ENCODE data around the gene CCNK.

The CCNK gene

DNA sequence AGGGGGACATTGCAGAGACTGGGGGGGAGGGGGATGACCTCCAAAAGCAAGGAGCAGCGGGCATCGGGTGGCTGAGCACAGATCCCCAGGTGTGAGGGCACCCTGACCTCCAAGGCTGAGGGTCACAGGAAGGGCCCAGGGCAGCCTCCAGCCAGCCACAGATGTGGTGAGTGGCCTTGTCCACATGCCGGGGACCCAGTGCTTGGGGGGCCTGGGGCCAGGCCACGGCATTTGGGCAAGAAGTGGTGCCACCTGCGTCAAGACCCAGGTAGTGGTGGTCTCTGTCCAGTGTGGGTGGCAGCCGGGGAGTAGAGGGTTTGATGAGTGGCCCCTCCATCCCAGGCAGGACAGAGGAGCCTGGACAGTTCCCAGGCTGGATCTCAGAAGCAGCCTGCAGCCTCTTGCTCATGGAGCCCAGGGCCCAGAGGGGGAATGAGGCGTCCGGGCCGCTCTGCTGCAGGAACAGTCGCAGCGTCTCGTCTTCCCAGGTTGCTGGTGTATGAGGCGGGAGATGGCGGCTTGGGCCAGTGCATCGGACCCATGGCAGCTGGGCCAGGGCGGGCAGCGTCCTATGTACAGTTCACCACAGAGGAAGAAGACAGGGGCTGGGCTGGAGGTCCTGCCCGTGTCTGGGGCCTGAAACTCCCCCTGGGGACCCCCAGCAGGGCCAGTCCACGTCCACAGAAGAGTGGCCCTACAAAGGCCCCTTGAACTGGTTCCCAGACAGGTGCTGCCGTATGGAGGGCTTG is 33.5 kb downstream of the CCNK start:
- Histone ChIP-seq H3K4me1 (ENCODE audit: control insufficient read depth in 1 of 2, insufficient read depth in 2 of 2, low read length in 2 of 2) (peaks cover 4 to 40% of the 10 kb centered on the region in 2 donors), H3K9me3 (ENCODE audit: control insufficient read depth in 1 of 2, low read length in 2 of 2) (no peaks in the 10 kb centered on the region)

DNA sequence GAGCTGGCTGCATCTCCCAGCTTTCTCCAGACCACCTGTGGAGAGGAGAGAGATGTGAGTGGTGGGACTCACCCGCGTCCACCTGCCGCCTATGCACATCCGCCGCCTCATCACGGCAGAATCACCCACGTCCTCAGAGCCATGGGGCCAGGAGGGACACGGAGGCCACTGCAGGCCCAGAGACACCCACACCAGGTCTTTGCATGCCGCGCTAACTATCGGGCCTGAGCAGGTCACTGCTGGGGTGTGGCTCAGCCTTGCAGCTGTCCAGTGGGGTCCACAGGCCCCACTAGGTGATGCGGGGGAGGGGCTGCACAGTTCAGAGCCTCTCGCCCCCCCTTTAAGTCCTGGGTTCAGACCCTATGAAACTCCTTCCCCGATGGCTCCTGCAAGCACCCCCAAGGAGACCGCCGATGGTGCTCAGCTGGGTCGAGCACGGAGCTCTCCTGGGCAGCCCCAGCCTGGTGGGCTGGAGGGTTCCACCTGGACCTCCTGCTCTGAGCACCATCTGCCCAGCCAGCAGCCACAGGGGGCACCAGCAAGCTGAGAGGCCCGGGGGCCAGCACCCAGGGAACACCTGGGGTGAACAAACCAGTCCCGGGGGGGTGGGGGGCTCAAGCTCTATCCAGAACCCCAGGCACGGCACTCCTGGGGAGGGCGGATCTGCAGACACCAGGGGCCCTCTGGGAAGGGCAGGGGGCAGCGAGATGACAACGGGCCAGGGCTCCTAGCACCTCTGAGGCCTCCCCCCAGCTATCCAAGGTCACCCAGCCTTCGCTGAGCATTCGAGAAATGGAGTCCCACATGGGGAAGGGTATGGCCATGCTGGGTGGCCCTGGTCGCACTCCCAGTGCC is 34.3 kb downstream of the CCNK start:
- Histone ChIP-seq H3K27me3 (ENCODE audit: low read depth, low read length) (no peaks in the 10 kb centered on the region), H3K36me3 (ENCODE audit: control insufficient read depth in 1 of 2, insufficient read depth in 2 of 2, low read length in 2 of 2) (peaks cover 0 to 18% of the 10 kb centered on the region in 2 donors), H3K4me3 (ENCODE audit: low read depth in 1 of 2, low read length in 2 of 2) (no peak overlapping the region), H3K4me1 (ENCODE audit: control insufficient read depth in 1 of 2, insufficient read depth in 2 of 2, low read length in 2 of 2) (peaks cover 4 to 39% of the 10 kb centered on the region in 2 donors), H3K9me3 (ENCODE audit: control insufficient read depth in 1 of 2, low read length in 2 of 2) (no peaks in the 10 kb centered on the region), H3K27ac (ENCODE audit: low read length) (no peak overlapping the region)

More for the DNA sequence above, 33.5 kb downstream of the CCNK start:
- H3K27me3 ChIP-seq (ENCODE audit: low read depth, low read length) = no peaks in the 10 kb centered on the region
- H3K36me3 ChIP-seq (ENCODE audit: control insufficient read depth in 1 of 2, insufficient read depth in 2 of 2, low read length in 2 of 2) = peaks cover under 1 to 18% of the 10 kb centered on the region in 2 donors
- H3K4me3 ChIP-seq (ENCODE audit: low read depth in 1 of 2, low read length in 2 of 2) = no peak overlapping the region
- no peak overlapping the region for H3K27ac ChIP-seq (ENCODE audit: low read length)

DNA sequence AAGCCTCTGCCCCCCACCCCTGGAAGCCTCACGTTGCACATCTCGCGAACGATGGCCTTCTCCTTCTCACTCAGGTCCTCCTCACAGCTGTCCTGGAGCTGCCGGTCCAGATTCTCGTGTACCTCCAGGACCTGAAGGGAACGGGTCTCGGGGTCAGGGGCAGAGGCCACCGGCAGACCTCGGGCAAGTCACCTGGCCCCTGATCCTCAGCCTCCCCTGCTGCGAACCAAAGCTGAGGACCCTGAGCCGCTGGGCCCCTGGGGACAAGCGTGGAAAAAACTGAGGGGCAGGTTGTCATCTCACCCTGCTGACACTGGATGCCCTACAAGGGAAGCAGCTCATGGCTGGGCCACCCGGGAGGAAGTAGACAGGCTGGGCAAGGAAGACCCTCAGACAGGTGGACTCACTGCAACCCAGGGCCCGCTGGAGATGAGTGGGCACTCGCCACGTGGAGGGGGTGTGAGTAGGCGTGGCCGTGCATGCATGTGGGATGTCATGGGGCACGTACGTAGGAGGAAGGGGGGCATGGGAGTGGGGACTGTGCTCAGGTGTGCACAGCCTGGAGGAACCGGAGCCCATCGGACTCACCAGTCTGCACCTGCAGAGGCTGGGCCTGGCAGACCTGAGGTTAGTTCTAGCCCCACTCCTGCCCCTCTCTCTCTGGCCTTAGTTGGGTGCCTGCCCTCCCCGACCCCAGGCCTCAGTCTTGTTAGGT is 35.1 kb downstream of the CCNK start:
- peaks cover 0 to 31% of the 10 kb centered on the region in 2 donors for H3K4me1 ChIP-seq (ENCODE audit: control insufficient read depth in 1 of 2, insufficient read depth in 2 of 2, low read length in 2 of 2)
- H3K9me3 ChIP-seq (ENCODE audit: control insufficient read depth in 1 of 2, low read length in 2 of 2) = no peaks in the 10 kb centered on the region
- H3K27ac ChIP-seq (ENCODE audit: low read length) = no peak overlapping the region
- H3K27me3 ChIP-seq (ENCODE audit: low read depth, low read length) = no peaks in the 10 kb centered on the region
- peaks cover 0 to 18% of the 10 kb centered on the region in 2 donors for H3K36me3 ChIP-seq (ENCODE audit: control insufficient read depth in 1 of 2, insufficient read depth in 2 of 2, low read length in 2 of 2)
- H3K4me3 ChIP-seq (ENCODE audit: low read depth in 1 of 2, low read length in 2 of 2) = no peak overlapping the region

- no peaks in the 10 kb centered on the region for H3K27me3 ChIP-seq (ENCODE audit: low read depth, low read length)
- H3K9me3 ChIP-seq (ENCODE audit: control insufficient read depth in 1 of 2, low read length in 2 of 2) = no peaks in the 10 kb centered on the region
- peaks cover 0 to 18% of the 10 kb centered on the region in 2 donors for H3K36me3 ChIP-seq (ENCODE audit: control insufficient read depth in 1 of 2, insufficient read depth in 2 of 2, low read length in 2 of 2)
- H3K4me3 ChIP-seq (ENCODE audit: low read depth in 1 of 2, low read length in 2 of 2) = no peak overlapping the region
- no peak overlapping the region for H3K27ac ChIP-seq (ENCODE audit: low read length)
- peaks cover 0 to 28% of the 10 kb centered on the region in 2 donors for H3K4me1 ChIP-seq (ENCODE audit: control insufficient read depth in 1 of 2, insufficient read depth in 2 of 2, low read length in 2 of 2)
These were observed 35.8 kb downstream of the CCNK start for GRCh38 chr14:99516871-99517642.

DNA sequence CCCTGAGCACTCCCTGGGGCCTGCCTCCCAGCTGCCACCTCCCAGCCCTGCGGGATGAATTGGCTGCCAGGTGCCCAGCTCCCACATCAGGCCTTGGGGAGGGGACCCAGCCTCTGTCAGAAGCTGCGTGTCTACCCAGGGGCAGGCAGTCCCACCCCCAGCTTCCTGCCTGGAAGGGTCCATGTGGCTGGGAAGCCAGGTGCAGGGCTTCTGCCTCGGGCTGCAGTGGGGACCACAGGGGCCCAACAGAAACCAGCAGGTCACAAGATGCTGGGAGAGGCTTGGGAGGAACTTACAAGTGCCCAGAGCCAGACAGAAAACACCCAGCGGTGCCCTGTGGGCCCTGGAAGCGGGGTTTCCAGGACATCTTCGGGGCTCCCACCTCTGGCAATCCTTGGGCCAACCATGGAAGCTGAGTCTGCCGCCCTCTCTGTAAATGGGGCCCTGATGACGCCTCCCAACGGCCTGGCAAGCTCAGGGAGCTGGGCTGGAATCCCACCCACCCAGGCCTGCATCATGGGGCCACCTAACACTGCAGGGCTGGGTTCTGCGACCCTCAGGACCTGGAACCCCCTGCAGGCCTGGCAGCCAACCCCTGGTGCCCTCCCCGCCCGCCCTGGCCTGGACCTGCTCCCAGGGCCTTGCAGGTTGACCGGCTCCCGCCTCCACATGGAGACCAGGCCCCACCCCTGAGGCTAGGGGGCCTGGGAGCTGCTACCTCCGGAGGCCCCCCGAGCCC is 36.6 kb downstream of the CCNK start:
- Histone ChIP-seq H3K9me3 (ENCODE audit: control insufficient read depth in 1 of 2, low read length in 2 of 2) (no peaks in the 10 kb centered on the region), H3K4me1 (ENCODE audit: control insufficient read depth in 1 of 2, insufficient read depth in 2 of 2, low read length in 2 of 2) (peaks cover 3 to 28% of the 10 kb centered on the region in 2 donors), H3K27me3 (ENCODE audit: low read depth, low read length) (no peaks in the 10 kb centered on the region), H3K36me3 (ENCODE audit: control insufficient read depth in 1 of 2, insufficient read depth in 2 of 2, low read length in 2 of 2) (peaks cover 0 to 18% of the 10 kb centered on the region in 2 donors), H3K4me3 (ENCODE audit: low read depth in 1 of 2, low read length in 2 of 2) (no peak overlapping the region), H3K27ac (ENCODE audit: low read length) (no peak overlapping the region)

- Histone ChIP-seq H3K27ac (ENCODE audit: low read length) (no peak overlapping the region), H3K36me3 (ENCODE audit: control insufficient read depth in 1 of 2, insufficient read depth in 2 of 2, low read length in 2 of 2) (peaks cover 0 to 18% of the 10 kb centered on the region in 2 donors), H3K4me1 (ENCODE audit: control insufficient read depth in 1 of 2, insufficient read depth in 2 of 2, low read length in 2 of 2) (peaks cover 3 to 35% of the 10 kb centered on the region in 2 donors), H3K4me3 (ENCODE audit: low read depth in 1 of 2, low read length in 2 of 2) (no peak overlapping the region), H3K9me3 (ENCODE audit: control insufficient read depth in 1 of 2, low read length in 2 of 2) (no peaks in the 10 kb centered on the region), H3K27me3 (ENCODE audit: low read depth, low read length) (no peaks in the 10 kb centered on the region)
These were observed 37.5 kb downstream of the CCNK start for GRCh38 chr14:99518441-99519346.

- Histone ChIP-seq H3K4me3 (ENCODE audit: low read depth in 1 of 2, low read length in 2 of 2) (no peak overlapping the region), H3K36me3 (ENCODE audit: control insufficient read depth in 1 of 2, insufficient read depth in 2 of 2, low read length in 2 of 2) (peaks cover 0 to 12% of the 10 kb centered on the region in 2 donors), H3K4me1 (ENCODE audit: control insufficient read depth in 1 of 2, insufficient read depth in 2 of 2, low read length in 2 of 2) (peaks cover 3 to 42% of the 10 kb centered on the region in 2 donors), H3K9me3 (ENCODE audit: control insufficient read depth in 1 of 2, low read length in 2 of 2) (no peaks in the 10 kb centered on the region), H3K27ac (ENCODE audit: low read length) (no peak overlapping the region), H3K27me3 (ENCODE audit: low read depth, low read length) (no peaks in the 10 kb centered on the region)
These were observed 38.2 kb downstream of the CCNK start for GRCh38 chr14:99519347-99519881.

GRCh38 chr14:99519931-99520421 is 38.8 kb downstream of the CCNK start:
- Histone ChIP-seq H3K27me3 (ENCODE audit: low read depth, low read length) (no peaks in the 10 kb centered on the region), H3K36me3 (ENCODE audit: control insufficient read depth in 1 of 2, insufficient read depth in 2 of 2, low read length in 2 of 2) (peaks cover 0 to 6% of the 10 kb centered on the region in 2 donors), H3K4me3 (ENCODE audit: low read depth in 1 of 2, low read length in 2 of 2) (no peak overlapping the region), H3K4me1 (ENCODE audit: control insufficient read depth in 1 of 2, insufficient read depth in 2 of 2, low read length in 2 of 2) (peaks cover 3 to 48% of the 10 kb centered on the region in 2 donors), H3K27ac (ENCODE audit: low read length) (no peak overlapping the region), H3K9me3 (ENCODE audit: control insufficient read depth in 1 of 2, low read length in 2 of 2) (no peaks in the 10 kb centered on the region)

GRCh38 chr14:99520571-99521081 is 39.4 kb downstream of the CCNK start:
- Histone ChIP-seq H3K27me3 (ENCODE audit: low read depth, low read length) (no peaks in the 10 kb centered on the region), H3K4me1 (ENCODE audit: control insufficient read depth in 1 of 2, insufficient read depth in 2 of 2, low read length in 2 of 2) (peaks cover 3 to 55% of the 10 kb centered on the region in 2 donors), H3K4me3 (ENCODE audit: low read depth in 1 of 2, low read length in 2 of 2) (no peak overlapping the region), H3K27ac (ENCODE audit: low read length) (no peak overlapping the region), H3K36me3 (ENCODE audit: control insufficient read depth in 1 of 2, insufficient read depth in 2 of 2, low read length in 2 of 2) (no peaks in the 10 kb centered on the region), H3K9me3 (ENCODE audit: control insufficient read depth in 1 of 2, low read length in 2 of 2) (no peaks in the 10 kb centered on the region)
